Measurements from ENCODE around the gene TANK. TPM values are rescaled to one million over a fixed set of nuclear protein-coding genes. Genes with fewer than 3 reads are reported as not detected.

The TANK gene
- total and polyA plus RNA-seq, 4 donors, result 33.1 to 76.9 (median 48.5) TPM

DNA sequence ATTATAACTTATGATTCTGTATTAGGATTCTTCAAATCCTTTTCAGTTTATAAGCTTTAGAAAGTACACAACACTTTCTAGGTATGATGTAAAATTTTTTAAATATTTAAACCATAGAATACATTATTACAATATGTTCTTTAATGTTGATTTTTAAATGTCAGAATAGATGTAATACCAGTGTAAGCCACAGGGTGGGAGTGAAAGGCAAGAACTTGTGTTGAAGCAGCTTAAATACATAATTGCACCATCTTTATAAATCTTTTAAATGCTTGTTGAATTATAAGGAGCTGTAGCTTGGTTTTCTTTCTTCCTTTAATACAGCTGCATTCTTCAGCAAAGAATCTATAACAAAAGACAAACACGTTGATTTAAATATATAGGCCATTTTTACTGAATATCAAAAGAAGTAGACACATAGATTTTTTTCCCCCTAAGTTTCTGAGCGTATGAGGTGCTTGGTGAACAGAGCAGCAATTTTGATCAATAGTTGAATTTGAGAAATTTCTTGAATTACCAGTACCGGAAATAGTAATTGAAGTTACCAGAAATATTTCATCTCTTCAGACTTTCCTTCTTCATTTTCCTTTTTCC, 63.0 kb downstream of the TANK start:
- peak; percentile 59 for ATAC-seq (ENCODE audit: low FRiP score)
- Histone ChIP-seq H3K4me1 (ENCODE audit: control insufficient read depth in 1 of 2, insufficient read depth in 2 of 2, low read length in 2 of 2) (no peaks in the 10 kb centered on the region), H3K4me3 (ENCODE audit: low read length in 2 of 2) (no peak overlapping the region), H3K36me3 (ENCODE audit: control insufficient read depth in 1 of 2, insufficient read depth in 2 of 2, low read length in 1 of 2) (no peaks in the 10 kb centered on the region), H3K27me3 (ENCODE audit: control insufficient read depth in 1 of 2, insufficient read depth in 2 of 2, low read length in 1 of 2) (no peaks in the 10 kb centered on the region), H3K27ac (ENCODE audit: low read depth in 1 of 2, low read length in 2 of 2) (no peak overlapping the region), H3K9me3 (ENCODE audit: control insufficient read depth, low read length) (no peaks in the 10 kb centered on the region)
- 62 to 66% methylated on average over 3 of the region's 3 CpGs for WGBS, 2 donors
- intact Hi-C loops (cut with DNase I), result no loop called here
- no peak for DNase-seq

DNA sequence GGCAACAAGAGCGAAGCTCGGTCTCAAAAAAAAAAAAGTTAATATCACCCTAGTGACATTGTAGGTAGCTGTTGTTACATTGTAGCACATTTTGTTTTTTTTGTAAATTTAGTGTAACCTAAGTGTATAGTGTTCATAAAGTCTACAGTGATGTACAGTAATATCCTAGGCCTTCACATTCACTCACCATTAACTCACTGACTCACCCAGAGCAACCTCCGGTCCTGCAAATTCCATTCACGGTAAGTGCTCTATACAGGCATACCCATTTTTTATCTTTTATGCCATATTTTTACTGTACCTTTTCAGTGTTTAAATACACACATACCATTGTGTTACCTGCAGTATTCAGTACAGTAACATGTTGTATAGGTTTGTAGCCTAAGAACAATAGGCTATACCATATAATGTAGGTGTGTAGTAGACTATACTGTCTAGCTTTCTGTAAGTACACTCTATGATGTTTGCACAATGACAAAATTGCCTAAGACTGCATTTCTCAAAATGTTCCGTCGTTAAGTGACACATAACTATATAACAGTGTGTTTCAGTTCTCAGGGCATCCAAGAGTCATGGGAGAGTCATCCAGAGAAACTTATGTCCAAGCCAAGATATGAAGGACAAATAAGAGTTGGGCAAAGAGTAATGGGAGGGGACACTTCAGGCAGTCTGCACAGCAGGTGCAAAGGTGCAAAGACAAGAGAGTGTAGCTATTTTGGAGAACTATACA, 68.4 kb downstream of the TANK start:
- WGBS, 2 donors, result 91 to 93% methylated on average over 6 of the region's 6 CpGs
- ATAC-seq (ENCODE audit: low FRiP score), result no peak
- no peaks in the 10 kb centered on the region for H3K36me3 ChIP-seq (ENCODE audit: control insufficient read depth in 1 of 2, insufficient read depth in 2 of 2, low read length in 1 of 2)
- H3K9me3 ChIP-seq (ENCODE audit: control insufficient read depth, low read length), result no peaks in the 10 kb centered on the region
- no peak overlapping the region for H3K4me3 ChIP-seq (ENCODE audit: low read length in 2 of 2)
- intact Hi-C loops (cut with DNase I), result loop anchor here in 1 of 2 donors (5.0 kb wide), 1 partner anchor 44 kb away; no protein-coding TSS in a partner anchor
- DNase-seq, result no peak
- H3K4me1 ChIP-seq (ENCODE audit: control insufficient read depth in 1 of 2, insufficient read depth in 2 of 2, low read length in 2 of 2), result no peaks in the 10 kb centered on the region
- no peak overlapping the region for H3K27ac ChIP-seq (ENCODE audit: low read depth in 1 of 2, low read length in 2 of 2)
- no peaks in the 10 kb centered on the region for H3K27me3 ChIP-seq (ENCODE audit: control insufficient read depth in 1 of 2, insufficient read depth in 2 of 2, low read length in 1 of 2)

- Histone ChIP-seq H3K4me1 (ENCODE audit: control insufficient read depth in 1 of 2, insufficient read depth in 2 of 2, low read length in 2 of 2) (no peaks in the 10 kb centered on the region), H3K27me3 (ENCODE audit: control insufficient read depth in 1 of 2, insufficient read depth in 2 of 2, low read length in 1 of 2) (no peaks in the 10 kb centered on the region), H3K27ac (ENCODE audit: low read depth in 1 of 2, low read length in 2 of 2) (no peak overlapping the region), H3K36me3 (ENCODE audit: control insufficient read depth in 1 of 2, insufficient read depth in 2 of 2, low read length in 1 of 2) (no peaks in the 10 kb centered on the region), H3K9me3 (ENCODE audit: control insufficient read depth, low read length) (no peaks in the 10 kb centered on the region), H3K4me3 (ENCODE audit: low read length in 2 of 2) (no peak overlapping the region)
- DNase-seq, result no peak
- no peak for ATAC-seq (ENCODE audit: low FRiP score)
- 66 to 69% methylated on average over 4 of the region's 4 CpGs for WGBS, 2 donors
- intact Hi-C loops (cut with DNase I), result no loop called here
Observed at GRCh38 chr2:161230959-161231358, 70.7 kb downstream of the TANK start.

DNA sequence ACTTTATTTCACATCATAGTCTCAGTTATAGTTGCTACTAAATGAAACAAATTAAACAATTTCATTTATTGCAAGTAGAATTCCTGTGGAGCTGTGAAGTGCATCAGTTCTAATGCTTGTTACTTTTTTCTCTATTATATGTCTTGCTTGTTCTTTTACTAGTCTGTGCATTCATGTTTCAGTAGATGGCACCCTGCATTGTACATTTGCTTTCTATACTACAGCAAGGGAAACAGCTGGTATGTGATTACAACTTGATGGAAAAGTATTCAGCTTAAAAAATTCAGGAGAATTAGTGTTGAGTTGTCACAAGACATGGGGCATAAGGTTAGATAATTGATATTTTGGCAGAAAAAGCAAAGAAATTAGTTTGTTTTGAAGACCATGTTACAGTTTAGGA, 72.3 kb downstream of the TANK start:
- Histone ChIP-seq H3K4me3 (ENCODE audit: low read length in 2 of 2) (no peak overlapping the region), H3K36me3 (ENCODE audit: control insufficient read depth in 1 of 2, insufficient read depth in 2 of 2, low read length in 1 of 2) (no peaks in the 10 kb centered on the region), H3K27ac (ENCODE audit: low read depth in 1 of 2, low read length in 2 of 2) (no peak overlapping the region), H3K4me1 (ENCODE audit: control insufficient read depth in 1 of 2, insufficient read depth in 2 of 2, low read length in 2 of 2) (no peaks in the 10 kb centered on the region), H3K27me3 (ENCODE audit: control insufficient read depth in 1 of 2, insufficient read depth in 2 of 2, low read length in 1 of 2) (no peaks in the 10 kb centered on the region), H3K9me3 (ENCODE audit: control insufficient read depth, low read length) (no peaks in the 10 kb centered on the region)
- ATAC-seq (ENCODE audit: low FRiP score) (no peak), DNase-seq (no peak)
- intact Hi-C loops (cut with DNase I), result no loop called here

- intact Hi-C loops (cut with DNase I), result no loop called here
- Histone ChIP-seq H3K4me3 (ENCODE audit: low read length in 2 of 2) (no peak overlapping the region), H3K27me3 (ENCODE audit: control insufficient read depth in 1 of 2, insufficient read depth in 2 of 2, low read length in 1 of 2) (no peaks in the 10 kb centered on the region), H3K27ac (ENCODE audit: low read depth in 1 of 2, low read length in 2 of 2) (no peak overlapping the region), H3K36me3 (ENCODE audit: control insufficient read depth in 1 of 2, insufficient read depth in 2 of 2, low read length in 1 of 2) (no peaks in the 10 kb centered on the region), H3K9me3 (ENCODE audit: control insufficient read depth, low read length) (no peaks in the 10 kb centered on the region), H3K4me1 (ENCODE audit: control insufficient read depth in 1 of 2, insufficient read depth in 2 of 2, low read length in 2 of 2) (no peaks in the 10 kb centered on the region)
- no peak for ATAC-seq (ENCODE audit: low FRiP score)
- no peak for DNase-seq
- WGBS, 2 donors, result 91 to 93% methylated on average over 2 of the region's 2 CpGs
Observed at GRCh38 chr2:161233858-161234431, 73.7 kb downstream of the TANK start.

DNA sequence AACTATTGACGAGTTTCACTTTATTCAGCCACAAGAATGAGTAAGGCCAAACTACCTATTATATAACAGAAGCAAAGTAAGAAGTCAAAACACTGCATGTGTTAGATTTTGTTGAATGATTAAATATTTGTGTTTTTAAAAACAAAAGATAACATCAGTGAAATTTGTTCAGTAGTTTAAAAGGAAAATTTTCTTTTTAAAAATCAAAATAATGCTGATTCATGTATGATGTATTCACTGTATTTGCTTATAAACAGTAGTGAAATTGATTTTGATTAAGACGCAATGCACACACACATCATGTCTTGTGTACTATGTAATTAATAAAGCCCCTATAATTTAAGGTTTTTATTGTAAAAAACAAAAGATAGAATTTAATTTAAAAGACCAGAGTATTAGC, 74.4 kb downstream of the TANK start:
- 92 to 93% methylated on average over 2 of the region's 2 CpGs for WGBS, 2 donors
- no peak for ATAC-seq (ENCODE audit: low FRiP score)

GRCh38 chr2:161237392-161238264, 77.4 kb downstream of the TANK start:
- intact Hi-C loops (cut with DNase I), result no loop called here
- Histone ChIP-seq H3K4me1 (ENCODE audit: control insufficient read depth in 1 of 2, insufficient read depth in 2 of 2, low read length in 2 of 2) (no peaks in the 10 kb centered on the region), H3K36me3 (ENCODE audit: control insufficient read depth in 1 of 2, insufficient read depth in 2 of 2, low read length in 1 of 2) (no peaks in the 10 kb centered on the region), H3K27ac (ENCODE audit: low read depth in 1 of 2, low read length in 2 of 2) (no peak overlapping the region), H3K4me3 (ENCODE audit: low read length in 2 of 2) (peak overlapping the region; percentile 45 to 79), H3K27me3 (ENCODE audit: control insufficient read depth in 1 of 2, insufficient read depth in 2 of 2, low read length in 1 of 2) (no peaks in the 10 kb centered on the region), H3K9me3 (ENCODE audit: control insufficient read depth, low read length) (no peaks in the 10 kb centered on the region)
- WGBS, 2 donors, result 5 to 6% methylated on average over 47 to 49 of the region's 49 CpGs
- DNase-seq (peak; percentile 53 to 77), ATAC-seq (ENCODE audit: low FRiP score) (peak; percentile 86)

More for the DNA sequence above, 74.4 kb downstream of the TANK start:
- no peak overlapping the region for H3K27ac ChIP-seq (ENCODE audit: low read depth in 1 of 2, low read length in 2 of 2)
- no peaks in the 10 kb centered on the region for H3K4me1 ChIP-seq (ENCODE audit: control insufficient read depth in 1 of 2, insufficient read depth in 2 of 2, low read length in 2 of 2)
- no peaks in the 10 kb centered on the region for H3K36me3 ChIP-seq (ENCODE audit: control insufficient read depth in 1 of 2, insufficient read depth in 2 of 2, low read length in 1 of 2)
- no peaks in the 10 kb centered on the region for H3K9me3 ChIP-seq (ENCODE audit: control insufficient read depth, low read length)
- no peak overlapping the region for H3K4me3 ChIP-seq (ENCODE audit: low read length in 2 of 2)
- DNase-seq, result no peak
- intact Hi-C loops (cut with DNase I), result no loop called here
- H3K27me3 ChIP-seq (ENCODE audit: control insufficient read depth in 1 of 2, insufficient read depth in 2 of 2, low read length in 1 of 2), result no peaks in the 10 kb centered on the region

DNA sequence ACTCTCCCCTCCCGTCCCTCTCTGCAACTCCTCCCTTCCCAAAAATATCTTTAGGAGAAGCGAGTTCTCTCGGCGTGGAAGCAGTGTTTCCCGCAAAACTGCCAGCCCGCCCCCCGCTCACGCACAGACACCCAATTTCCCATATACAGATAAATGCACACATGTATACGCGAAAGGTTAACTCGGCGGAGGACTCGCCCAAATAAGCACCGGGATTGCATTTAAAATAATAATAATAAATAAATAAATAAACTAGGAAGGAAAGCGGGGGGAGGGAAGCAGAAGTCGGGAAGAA, 78.0 kb downstream of the TANK start:
- 0 to 1% methylated on average over 16 of the region's 16 CpGs for WGBS, 2 donors
- H3K27ac ChIP-seq (ENCODE audit: low read depth in 1 of 2, low read length in 2 of 2), result no peak overlapping the region

More for the DNA sequence above, 78.0 kb downstream of the TANK start:
- Histone ChIP-seq H3K9me3 (ENCODE audit: control insufficient read depth, low read length) (no peaks in the 10 kb centered on the region), H3K4me1 (ENCODE audit: control insufficient read depth in 1 of 2, insufficient read depth in 2 of 2, low read length in 2 of 2) (no peaks in the 10 kb centered on the region), H3K4me3 (ENCODE audit: low read length in 2 of 2) (peak overlapping the region; percentile 45 to 79), H3K27me3 (ENCODE audit: control insufficient read depth in 1 of 2, insufficient read depth in 2 of 2, low read length in 1 of 2) (no peaks in the 10 kb centered on the region), H3K36me3 (ENCODE audit: control insufficient read depth in 1 of 2, insufficient read depth in 2 of 2, low read length in 1 of 2) (no peaks in the 10 kb centered on the region)
- intact Hi-C loops (cut with DNase I), result no loop called here
- no peak for DNase-seq
- no peak for ATAC-seq (ENCODE audit: low FRiP score)

Measured in aorta (tissue), 5 donors.